Ishikawa (cell line): Measurements from ENCODE around the gene IER5.

Experiments
- CEBPB ChIP-seq: IDR thresholded peaks from 2 replicates; pipeline ENCODE4 v1.6.1; 2012
- CREB1 ChIP-seq: IDR thresholded peaks from 2 replicates; pipeline ENCODE4 v1.6.1; 2012; ENCODE audit warnings: low read depth
- EGR1 ChIP-seq: IDR thresholded peaks from 2 replicates; pipeline ENCODE4 v1.6.1; 2012
- EP300 ChIP-seq: IDR thresholded peaks from 2 replicates; pipeline ENCODE4 v1.6.1; 2012; ENCODE audit warnings: borderline replicate concordance
- FOXM1 ChIP-seq: IDR thresholded peaks from 2 replicates; pipeline ENCODE4 v1.6.1; 2012; ENCODE audit warnings: low read depth, borderline replicate concordance
- NFIC ChIP-seq: IDR thresholded peaks from 2 replicates; pipeline ENCODE4 v1.6.1; 2012
- RAD21 ChIP-seq: IDR thresholded peaks from 2 replicates; pipeline ENCODE4 v1.6.1; 2012; ENCODE audit warnings: low read depth
- TAF1 ChIP-seq: IDR thresholded peaks from 2 replicates; pipeline ENCODE4 v1.6.1; 2012; ENCODE audit warnings: low read depth, mild to moderate bottlenecking
- TCF12 ChIP-seq: IDR thresholded peaks from 2 replicates; pipeline ENCODE4 v1.6.1; 2012; ENCODE audit warnings: low read depth
- TEAD4 ChIP-seq: IDR thresholded peaks from 2 replicates; pipeline ENCODE4 v1.6.1; 2012
- USF1 ChIP-seq: IDR thresholded peaks from 2 replicates; pipeline ENCODE4 v1.6.1; 2012
- YY1 ChIP-seq: IDR thresholded peaks from 2 replicates; pipeline ENCODE4 v1.6.1; 2012; ENCODE audit warnings: low read depth
- ZBTB7A ChIP-seq: IDR thresholded peaks from 2 replicates; pipeline ENCODE4 v1.6.1; 2012; ENCODE audit warnings: low read depth
- TF ChIP-seq, protein P1 (sequence below): IDR thresholded peaks from 2 replicates; pipeline ENCODE4 v1.6.1; 2012
- TF ChIP-seq, protein P2 (sequence below): IDR thresholded peaks from 2 replicates; pipeline ENCODE4 v1.6.1; 2012; ENCODE audit warnings: low read depth, mild to moderate bottlenecking

Gene IER5

DNA sequence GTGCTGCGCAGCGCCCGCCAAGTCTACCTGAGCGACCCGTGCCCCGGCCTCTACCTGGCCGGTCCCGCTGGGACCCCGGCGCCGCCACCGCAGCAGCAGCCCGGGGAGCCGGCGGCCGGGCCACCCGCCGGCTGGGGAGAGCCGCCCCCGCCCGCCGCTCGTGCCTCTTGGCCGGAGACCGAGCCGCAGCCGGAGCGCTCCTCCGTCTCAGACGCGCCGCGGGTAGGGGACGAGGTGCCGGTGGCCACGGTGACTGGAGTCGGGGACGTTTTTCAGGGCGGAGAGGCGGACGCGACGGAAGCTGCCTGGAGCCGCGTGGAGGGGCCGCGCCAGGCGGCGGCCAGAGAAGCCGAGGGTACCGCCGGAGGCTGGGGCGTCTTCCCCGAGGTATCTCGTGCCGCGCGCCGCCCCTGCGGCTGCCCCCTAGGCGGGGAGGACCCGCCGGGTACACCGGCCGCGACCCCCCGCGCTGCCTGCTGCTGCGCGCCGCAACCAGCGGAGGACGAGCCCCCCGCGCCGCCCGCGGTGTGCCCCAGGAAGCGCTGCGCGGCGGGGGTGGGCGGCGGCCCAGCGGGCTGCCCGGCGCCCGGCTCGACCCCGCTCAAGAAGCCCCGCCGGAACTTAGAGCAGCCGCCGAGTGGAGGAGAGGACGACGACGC is 646 bp downstream of the IER5 start:
- TF ChIP-seq USF1, result no peak
- peak; percentile 33; the same call in 1 of the 2 replicates for TF ChIP-seq ZBTB7A

- TF ChIP-seq TCF12, result no peak
- peak; percentile 23; the same call in 1 of the 2 replicates for TF ChIP-seq TAF1
These were observed 1.4 kb downstream of the IER5 start for GRCh38 chr1:181089676-181090544.

DNA sequence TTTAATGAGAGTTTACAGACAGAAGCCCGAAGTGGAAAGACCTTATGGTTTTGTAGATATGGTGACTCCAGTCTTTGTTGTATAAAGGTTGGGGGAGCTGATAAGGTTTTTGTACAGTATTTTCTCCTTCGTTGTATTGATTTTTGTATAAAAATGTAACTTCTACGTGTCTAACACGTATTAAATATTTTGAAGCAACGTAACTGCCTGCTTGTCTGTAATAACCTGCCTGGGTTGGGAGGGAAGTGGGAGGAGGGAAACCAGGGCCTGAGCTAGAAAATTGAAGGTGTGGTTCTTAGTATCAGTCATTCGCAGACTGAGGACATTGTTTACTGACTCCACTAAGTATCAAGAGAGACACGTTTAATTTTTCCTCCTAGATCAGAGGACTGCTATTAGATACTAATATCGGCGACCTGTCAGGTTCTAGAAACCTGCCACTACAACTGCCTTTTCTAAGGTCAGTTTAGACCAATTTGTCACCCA is 2.2 kb downstream of the IER5 start:
- TF ChIP-seq, protein P1, sequence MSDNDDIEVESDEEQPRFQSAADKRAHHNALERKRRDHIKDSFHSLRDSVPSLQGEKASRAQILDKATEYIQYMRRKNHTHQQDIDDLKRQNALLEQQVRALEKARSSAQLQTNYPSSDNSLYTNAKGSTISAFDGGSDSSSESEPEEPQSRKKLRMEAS, result no peak
- TF ChIP-seq EP300, result no peak
- no peak for TF ChIP-seq ZBTB7A
- no peak for TF ChIP-seq YY1
- TF ChIP-seq RAD21, result no peak
- TF ChIP-seq CEBPB, result no peak
- no peak for TF ChIP-seq USF1
- no peak for TF ChIP-seq TCF12
- TF ChIP-seq EGR1, result no peak
- TF ChIP-seq NFIC, result no peak
- no peak for TF ChIP-seq FOXM1
- TF ChIP-seq, protein P2, sequence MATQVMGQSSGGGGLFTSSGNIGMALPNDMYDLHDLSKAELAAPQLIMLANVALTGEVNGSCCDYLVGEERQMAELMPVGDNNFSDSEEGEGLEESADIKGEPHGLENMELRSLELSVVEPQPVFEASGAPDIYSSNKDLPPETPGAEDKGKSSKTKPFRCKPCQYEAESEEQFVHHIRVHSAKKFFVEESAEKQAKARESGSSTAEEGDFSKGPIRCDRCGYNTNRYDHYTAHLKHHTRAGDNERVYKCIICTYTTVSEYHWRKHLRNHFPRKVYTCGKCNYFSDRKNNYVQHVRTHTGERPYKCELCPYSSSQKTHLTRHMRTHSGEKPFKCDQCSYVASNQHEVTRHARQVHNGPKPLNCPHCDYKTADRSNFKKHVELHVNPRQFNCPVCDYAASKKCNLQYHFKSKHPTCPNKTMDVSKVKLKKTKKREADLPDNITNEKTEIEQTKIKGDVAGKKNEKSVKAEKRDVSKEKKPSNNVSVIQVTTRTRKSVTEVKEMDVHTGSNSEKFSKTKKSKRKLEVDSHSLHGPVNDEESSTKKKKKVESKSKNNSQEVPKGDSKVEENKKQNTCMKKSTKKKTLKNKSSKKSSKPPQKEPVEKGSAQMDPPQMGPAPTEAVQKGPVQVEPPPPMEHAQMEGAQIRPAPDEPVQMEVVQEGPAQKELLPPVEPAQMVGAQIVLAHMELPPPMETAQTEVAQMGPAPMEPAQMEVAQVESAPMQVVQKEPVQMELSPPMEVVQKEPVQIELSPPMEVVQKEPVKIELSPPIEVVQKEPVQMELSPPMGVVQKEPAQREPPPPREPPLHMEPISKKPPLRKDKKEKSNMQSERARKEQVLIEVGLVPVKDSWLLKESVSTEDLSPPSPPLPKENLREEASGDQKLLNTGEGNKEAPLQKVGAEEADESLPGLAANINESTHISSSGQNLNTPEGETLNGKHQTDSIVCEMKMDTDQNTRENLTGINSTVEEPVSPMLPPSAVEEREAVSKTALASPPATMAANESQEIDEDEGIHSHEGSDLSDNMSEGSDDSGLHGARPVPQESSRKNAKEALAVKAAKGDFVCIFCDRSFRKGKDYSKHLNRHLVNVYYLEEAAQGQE, result no peak
- TF ChIP-seq TAF1, result no peak
- no peak for TF ChIP-seq CREB1
- no peak for TF ChIP-seq TEAD4

GRCh38 chr1:181091309-181092040 is 3.0 kb downstream of the IER5 start:
- TF ChIP-seq TAF1, result no peak
- TF ChIP-seq, protein P2, result no peak
- TF ChIP-seq YY1, result no peak
- no peak for TF ChIP-seq TCF12
- TF ChIP-seq EGR1, result no peak
- no peak for TF ChIP-seq RAD21
- TF ChIP-seq, protein P1, result no peak
- no peak for TF ChIP-seq CREB1

DNA sequence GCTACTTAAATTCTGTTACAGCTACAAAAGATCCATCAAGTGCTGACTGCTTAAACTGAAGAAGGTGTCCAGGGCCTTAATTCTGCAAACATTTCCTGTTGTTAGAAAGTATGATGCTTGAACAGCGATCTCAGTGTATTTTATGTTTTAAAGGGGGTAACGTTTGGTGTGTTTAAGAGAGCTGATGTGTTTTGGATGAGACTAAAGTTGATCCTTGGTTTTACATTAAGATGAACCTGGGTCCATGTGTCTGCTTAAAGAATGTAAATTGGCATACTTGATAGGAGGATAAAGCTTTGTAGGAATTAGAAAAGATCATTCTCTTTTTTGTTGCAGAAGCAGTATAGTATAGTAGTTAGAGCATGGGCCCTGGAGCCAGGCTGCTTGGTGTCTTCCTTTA is 3.6 kb downstream of the IER5 start:
- TF ChIP-seq ZBTB7A (no peak), USF1 (no peak), TEAD4 (no peak), EP300 (no peak), FOXM1 (no peak), NFIC (no peak), YY1 (no peak)
- TF ChIP-seq, protein P1, result no peak
